Gastrocnemius medialis (tissue), 4 donors: ENCODE results near the gene FAM227A.

ENCODE experiments used
- CTCF ChIP-seq, 5 experiments: fragments of 450-650 bp in 3 of 5; fragments of 200-600 bp in 2 of 5; sonication (generic) in 2 of 5; IDR thresholded peaks in 4 of 5; conservative IDR thresholded peaks in 1 of 5; 1 replicate in 4 of 5; 2 replicates in 1 of 5; pipeline ENCODE4 v1.5.1; 2016 to 2019; ENCODE audit warnings: antibody characterized with exemption in 5 of 5, mild to moderate bottlenecking in 3 of 5, moderate library complexity in 3 of 5
- POLR2A ChIP-seq, 2 donors: fragments of 450-650 bp; IDR thresholded peaks; one replicate each; pipeline ENCODE4 v1.6.1; 2017; ENCODE audit warnings: antibody characterized with exemption in 2 of 2, mild to moderate bottlenecking in 2 of 2, moderate library complexity in 2 of 2

GRCh38 chr22:38572065-38572464 is 84.1 kb downstream of the FAM227A start:
- TF ChIP-seq POLR2A (IDR thresholded peaks at IDR 0.05) (no peak), CTCF (IDR thresholded peaks at IDR 0.05 in 4 of 5, conservative IDR thresholded peaks at IDR 0.05 in 1 of 5) (peak in 4 of 5 experiments; percentile 32 to 48 (median 42))
